HG02943 (cell line): ENCODE data around the gene ZNF74.
A peak's percentile ranks its signal among the peaks of the same experiment; 100 is the strongest.
"Not testable (repeated sequence)": the region's sequence is repeated elsewhere in the genome, so short reads cannot be mapped to it uniquely, and the experiment has no call there.

Experiments
- ATAC-seq: cut with Tn5 transposase; IDR thresholded peaks from one replicate; pipeline ENCODE4 v1.9.1; 2021; ENCODE audit warnings: mild to moderate bottlenecking, low read depth, moderate library complexity; ENCODE audit not compliant: unreplicated experiment

Gene ZNF74

GRCh38 chr22:20393705-20394476 is at the start of gene ZNF74:
ZNF74 (plus strand) TSS chr22:20394151; CDS start chr22:20394629, 478 bp downstream.
- ATAC-seq: peak; percentile 71

GRCh38 chr22:20346553-20346952 is 47.4 kb upstream of the ZNF74 start:
- not testable (repeated sequence) for ATAC-seq

GRCh38 chr22:20352536-20352935 is 41.4 kb upstream of the ZNF74 start:
- ATAC-seq: not testable (repeated sequence)

- no peak for ATAC-seq
Observed at GRCh38 chr22:20354238-20354975, 39.5 kb upstream of the ZNF74 start.

- ATAC-seq: not testable (repeated sequence)
Observed at GRCh38 chr22:20355939-20356636, 37.9 kb upstream of the ZNF74 start.

GRCh38 chr22:20356906-20357305 is 37.0 kb upstream of the ZNF74 start:
- ATAC-seq: not testable (repeated sequence)

GRCh38 chr22:20357967-20358366 is 36.0 kb upstream of the ZNF74 start:
- ATAC-seq: not testable (repeated sequence)

- not testable (repeated sequence) for ATAC-seq
Observed at GRCh38 chr22:20358503-20359239, 35.3 kb upstream of the ZNF74 start.

GRCh38 chr22:20360261-20360660 is 33.7 kb upstream of the ZNF74 start:
- not testable (repeated sequence) for ATAC-seq

GRCh38 chr22:20360866-20361751 is 32.8 kb upstream of the ZNF74 start:
- not testable (repeated sequence) for ATAC-seq

GRCh38 chr22:20361752-20362229 is 32.2 kb upstream of the ZNF74 start:
- ATAC-seq: not testable (repeated sequence)

GRCh38 chr22:20362403-20362802 is 31.5 kb upstream of the ZNF74 start:
- not testable (repeated sequence) for ATAC-seq

- ATAC-seq: not testable (repeated sequence)
Observed at GRCh38 chr22:20364335-20365260, 29.4 kb upstream of the ZNF74 start.

GRCh38 chr22:20366841-20367240 is 27.1 kb upstream of the ZNF74 start:
- ATAC-seq: not testable (repeated sequence)

- not testable (repeated sequence) for ATAC-seq
Observed at GRCh38 chr22:20368875-20369274, 25.1 kb upstream of the ZNF74 start.

- ATAC-seq: not testable (repeated sequence)
Observed at GRCh38 chr22:20371687-20372086, 22.3 kb upstream of the ZNF74 start.

- ATAC-seq: not testable (repeated sequence)
Observed at GRCh38 chr22:20372406-20372854, 21.5 kb upstream of the ZNF74 start.

- ATAC-seq: not testable (repeated sequence)
Observed at GRCh38 chr22:20373195-20373706, 20.7 kb upstream of the ZNF74 start.
